IMR-90 (cell line): Measurements from ENCODE around the gene ERBB4. TPM values are rescaled to one million over a fixed set of nuclear protein-coding genes. Genes with fewer than 3 reads are reported as not detected.

Experiments used
- ATAC-seq: fragments of 200-7000 bp; cut with Tn5 transposase; 2 replicates; pipeline ENCODE4 v1.9.1; 2020; ENCODE audit warnings: low read depth, mild to moderate bottlenecking, moderate library complexity
- BruUV-seq: library from RNA; stranded (reverse); fragments of 400-500 nt; replicated peaks from 2 replicates; lab custom pipeline; 2021; lab: Mats Ljungman, UMichigan
- CTCF ChIA-PET: fragments of 300-600 bp; formaldehyde crosslinking; extraction: SDS; loops from one replicate; lab custom pipeline; 2021; ENCODE audit warnings: antibody characterized with exemption; lab: Yijun Ruan, JAX
- POLR2A ChIA-PET: fragments of 300-600 bp; sonication (Branson Sonifier 250); formaldehyde crosslinking; loops from one replicate; lab custom pipeline; 2022; ENCODE audit warnings: antibody characterized with exemption; ENCODE audit not compliant: unreplicated experiment; lab: Charles Lee
- DNase-seq: peaks from one replicate; pipeline ENCODE4 v3.0.0; 2013
- H2AFZ ChIP-seq: replicated peaks from 2 replicates; pipeline ENCODE3; 2013; ENCODE audit warnings: low read length, mild to moderate bottlenecking; ENCODE audit not compliant: poor library complexity
- H2AK5ac ChIP-seq: 2 replicates; pipeline ENCODE4 v1.6.1; 2013; ENCODE audit warnings: low read depth, low read length, inconsistent platforms
- H2AK9ac ChIP-seq: replicated peaks from 2 replicates; pipeline ENCODE3; 2013; ENCODE audit warnings: mild to moderate bottlenecking, low read depth, low read length, moderate library complexity; ENCODE audit not compliant: poor library complexity
- H2BK120ac ChIP-seq: 2 replicates; pipeline ENCODE4 v1.6.1; 2013; ENCODE audit warnings: low read depth, low read length, inconsistent platforms
- H2BK15ac ChIP-seq: 3 replicates; pipeline ENCODE4 v1.6.1; 2013; ENCODE audit warnings: low read depth, low read length, inconsistent platforms
- H2BK20ac ChIP-seq: 2 replicates; pipeline ENCODE4 v1.6.1; 2013; ENCODE audit warnings: low read depth, mild to moderate bottlenecking, inconsistent platforms, low read length, moderate library complexity
- H2BK5ac ChIP-seq: 2 replicates; pipeline ENCODE4 v1.6.1; 2013; ENCODE audit warnings: mild to moderate bottlenecking, low read depth, low read length, inconsistent platforms; ENCODE audit not compliant: poor library complexity, severe bottlenecking
- H3K14ac ChIP-seq: replicated peaks from 2 replicates; pipeline ENCODE4 v1.6.1; 2013; ENCODE audit warnings: low read depth, low read length, inconsistent platforms
- H3K18ac ChIP-seq: 2 replicates; pipeline ENCODE4 v1.6.1; 2013; ENCODE audit warnings: low read depth, low read length, control low read depth
- H3K23ac ChIP-seq: 2 replicates; pipeline ENCODE4 v1.6.1; 2013; ENCODE audit warnings: low read depth, low read length, inconsistent platforms
- H3K27ac ChIP-seq: 2 replicates; pipeline ENCODE4 v1.5.1; 2013; ENCODE audit warnings: mild to moderate bottlenecking, control low read depth, low read length; ENCODE audit not compliant: insufficient read depth
- H3K27me3 ChIP-seq: 2 replicates; pipeline ENCODE4 v1.6.1; 2013; ENCODE audit warnings: low read length; ENCODE audit not compliant: control insufficient read depth, insufficient read depth
- H3K36me3 ChIP-seq: 2 replicates; pipeline ENCODE4 v1.6.1; 2013; ENCODE audit warnings: low read length, mixed read lengths; ENCODE audit not compliant: control insufficient read depth, insufficient read depth
- H3K4ac ChIP-seq: 2 replicates; pipeline ENCODE4 v1.6.1; 2013; ENCODE audit warnings: low read depth, low read length, inconsistent platforms
- H3K4me1 ChIP-seq: 2 replicates; pipeline ENCODE4 v1.6.1; 2013; ENCODE audit warnings: low read length, mixed read lengths; ENCODE audit not compliant: control insufficient read depth, insufficient read depth
- H3K4me2 ChIP-seq: 2 replicates; pipeline ENCODE4 v1.6.1; 2013; ENCODE audit warnings: low read depth, mild to moderate bottlenecking, control low read depth, low read length, moderate library complexity
- H3K4me3 ChIP-seq: 2 replicates; pipeline ENCODE4 v1.5.1; 2013; ENCODE audit warnings: low read depth, mild to moderate bottlenecking, control low read depth, low read length, moderate library complexity; ENCODE audit not compliant: insufficient read depth
- H3K56ac ChIP-seq: 2 replicates; pipeline ENCODE4 v1.6.1; 2013; ENCODE audit warnings: low read length, inconsistent platforms; ENCODE audit not compliant: insufficient read depth; ENCODE audit errors: extremely low read depth
- H3K79me1 ChIP-seq, 2 experiments: 2 replicates each; pipeline ENCODE4 v1.6.1; 2013; ENCODE audit warnings: low read length in 2 of 2, inconsistent platforms in 1 of 2, low read depth in 1 of 2
- H3K9ac ChIP-seq: 2 replicates; pipeline ENCODE4 v1.6.1; 2013; ENCODE audit warnings: low read depth, low read length, control low read depth
- H3K9me1 ChIP-seq: 2 replicates; pipeline ENCODE4 v1.6.1; 2013; ENCODE audit warnings: low read length, inconsistent platforms; ENCODE audit not compliant: insufficient read depth
- H3K9me3 ChIP-seq: 2 replicates; pipeline ENCODE4 v1.6.1; 2013; ENCODE audit warnings: low read length; ENCODE audit not compliant: control insufficient read depth, insufficient read depth
- H4K20me1 ChIP-seq: 2 replicates; pipeline ENCODE4 v1.6.1; 2013; ENCODE audit warnings: low read length, inconsistent platforms; ENCODE audit not compliant: insufficient read depth
- H4K5ac ChIP-seq: 2 replicates; pipeline ENCODE4 v1.6.1; 2013; ENCODE audit warnings: mild to moderate bottlenecking, low read depth, low read length, control low read depth
- H4K8ac ChIP-seq, 2 experiments: 2 replicates each; pipeline ENCODE4 v1.6.1; 2013; ENCODE audit warnings: low read depth in 2 of 2, low read length in 2 of 2, control low read depth in 1 of 2, inconsistent platforms in 1 of 2
- H4K91ac ChIP-seq: 2 replicates; pipeline ENCODE4 v1.6.1; 2013; ENCODE audit warnings: low read depth, low read length, inconsistent platforms; ENCODE audit not compliant: insufficient read depth
- BHLHE40 ChIP-seq: fragments of 150-350 bp; IDR thresholded peaks from 2 replicates; pipeline ENCODE4 v1.6.1; 2016; ENCODE audit warnings: mild to moderate bottlenecking, low read depth, low read length
- CEBPB ChIP-seq: IDR thresholded peaks from 2 replicates; pipeline ENCODE4 v1.6.1; 2012; ENCODE audit warnings: low read depth, low read length, improper control_type of control experiment
- CHD1 ChIP-seq: IDR thresholded peaks from 2 replicates; pipeline ENCODE4 v1.6.1; 2012; ENCODE audit warnings: low read depth, low read length, improper control_type of control experiment
- FOS ChIP-seq: fragments of 150-350 bp; IDR thresholded peaks from 2 replicates; pipeline ENCODE4 v1.6.1; 2016; ENCODE audit warnings: low read depth, low read length
- MAFK ChIP-seq: IDR thresholded peaks from 2 replicates; pipeline ENCODE4 v1.6.1; 2012; ENCODE audit warnings: low read depth, low read length, improper control_type of control experiment
- MAZ ChIP-seq: IDR thresholded peaks from 2 replicates; pipeline ENCODE4 v1.6.1; 2012; ENCODE audit warnings: low read depth, mild to moderate bottlenecking, low read length, improper control_type of control experiment, moderate library complexity, borderline replicate concordance
- MXI1 ChIP-seq: IDR thresholded peaks from 2 replicates; pipeline ENCODE4 v1.6.1; 2012; ENCODE audit warnings: low read depth, mild to moderate bottlenecking, low read length, moderate library complexity, borderline replicate concordance
- NFE2L2 ChIP-seq: fragments of 150-350 bp; IDR thresholded peaks from 2 replicates; pipeline ENCODE4 v1.6.1; 2016; ENCODE audit warnings: low read depth, mild to moderate bottlenecking, low read length
- POLR2A ChIP-seq: IDR thresholded peaks from 2 replicates; pipeline ENCODE4 v1.6.1; 2012; ENCODE audit warnings: mild to moderate bottlenecking, low read depth, low read length
- RAD21 ChIP-seq: IDR thresholded peaks from 2 replicates; pipeline ENCODE4 v1.6.1; 2012; ENCODE audit warnings: low read length, improper control_type of control experiment
- RCOR1 ChIP-seq: IDR thresholded peaks from 2 replicates; pipeline ENCODE4 v1.6.1; 2012; ENCODE audit warnings: mild to moderate bottlenecking, low read length, improper control_type of control experiment; ENCODE audit not compliant: insufficient replicate concordance
- RFX5 ChIP-seq: IDR thresholded peaks from 2 replicates; pipeline ENCODE4 v1.8.0; 2012; ENCODE audit warnings: low read depth, mild to moderate bottlenecking, low read length, moderate library complexity
- SMC3 ChIP-seq: fragments of 150-350 bp; IDR thresholded peaks from 2 replicates; pipeline ENCODE4 v1.6.1; 2016; ENCODE audit warnings: low read depth, mild to moderate bottlenecking, antibody characterized with exemption, low read length, moderate library complexity
- WGBS, 2 experiments: methylation state at CpG; one replicate each; pipeline versions ENCODE4 v1.1.5 to v1.1.7; 2013; ENCODE audit warnings: missing lambda C conversion rate in 2 of 2; ENCODE audit not compliant: insufficient read length in 1 of 2; ENCODE audit errors: extremely low coverage in 2 of 2; 5-methylcytosine and 5-hydroxymethylcytosine counted together
- dilution Hi-C: fragments of 300-500 bp; cut with HindIII; formaldehyde crosslinking; loops from one replicate; pipeline ENCODE4 v1.14.3; 2018; ENCODE audit warnings: low sequenced_read_pairs; ENCODE audit not compliant: unreplicated experiment
- in situ Hi-C: fragments of 300-500 bp; cut with MboI; formaldehyde crosslinking; loops from 3 replicates; pipeline ENCODE4 v1.14.3; 2019; ENCODE audit warnings: low sequenced_read_pairs, inconsistent platforms, mixed read lengths
- intact Hi-C: fragments of 100-400 bp; cut with micrococcal nuclease; formaldehyde crosslinking; loops from 2 replicates; pipeline ENCODE4 v1.10.0; 2022
- polyA plus RNA-seq, 3 experiments: library from polyadenylated mRNA; depleted of rRNA; stranded (reverse); fragments of >200 nt; gene quantifications; 2 replicates each; pipeline ENCODE4 v1.2.3, GENCODE V29; 2012; ENCODE audit warnings: low replicate concordance in 1 of 3
- total RNA-seq: library from RNA; depleted of rRNA; stranded (reverse); fragments of >200 nt; gene quantifications from 2 replicates; pipeline ENCODE4 v1.2.3, GENCODE V29; 2012
- TF ChIP-seq, protein P1 (sequence below): conservative IDR thresholded peaks from 2 replicates; pipeline ENCODE4 v1.5.1; 2012; ENCODE audit warnings: mild to moderate bottlenecking, low read depth, low read length, improper control_type of control experiment
- TF ChIP-seq, protein P2 (sequence below): fragments of 150-350 bp; IDR thresholded peaks from 2 replicates; pipeline ENCODE4 v1.6.1; 2017; ENCODE audit warnings: mild to moderate bottlenecking, antibody characterized with exemption, low read length, low read depth
- TF ChIP-seq, protein P3 (sequence below): fragments of 150-350 bp; IDR thresholded peaks from 2 replicates; pipeline ENCODE4 v1.6.1; 2016; ENCODE audit warnings: low read depth, mild to moderate bottlenecking, low read length, moderate library complexity, borderline replicate concordance

Gene ERBB4
- total and polyA plus RNA-seq, 2 of the 4 experiments (the other 2 are of a cell fraction) = not detected

DNA sequence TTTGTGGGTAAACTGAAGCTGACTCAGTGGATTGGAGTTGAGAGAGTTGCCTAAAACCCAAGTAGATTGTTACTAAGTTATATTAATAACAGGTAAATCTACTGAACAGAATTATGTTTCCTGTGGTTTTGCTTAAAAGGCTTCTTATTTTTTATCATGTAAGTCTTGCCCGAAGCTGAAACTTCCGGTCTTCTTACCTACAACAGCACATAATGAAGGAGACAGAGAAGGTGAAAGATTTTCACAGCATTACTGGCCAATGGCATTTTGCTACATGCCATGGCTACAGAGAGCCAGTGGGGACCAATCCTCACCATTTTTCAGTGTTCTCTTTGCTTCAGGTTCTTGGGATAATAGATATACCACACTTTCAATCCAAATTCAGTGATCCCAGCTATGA lies 220.0 kb downstream of the ERBB4 start:
- no peak overlapping the region for H3K4me3 ChIP-seq
- in situ Hi-C loops = no loop called here
- no peak overlapping the region for H3K27ac ChIP-seq
- no peak for ATAC-seq
- H2AK5ac ChIP-seq = no peak overlapping the region
- H4K91ac ChIP-seq = no peak overlapping the region
- WGBS, 2 experiments = no CpG with 5 or more reads among the region's 2 CpGs
- H3K56ac ChIP-seq = no peak overlapping the region
- ChIA-PET POLR2A (no interaction called here), CTCF (interaction anchor here (0.6 kb wide), 1 partner anchor 69 kb away, joined by 4 read pairs; no protein-coding TSS in a partner anchor)
- DNase-seq = no peak
- H3K27me3 ChIP-seq = no peaks in the 10 kb centered on the region
- H3K9ac ChIP-seq = no peak overlapping the region
- no peak overlapping the region for H3K14ac ChIP-seq
- H3K36me3 ChIP-seq = no peaks in the 10 kb centered on the region
- no peak overlapping the region for H2BK15ac ChIP-seq
- H3K4me1 ChIP-seq = no peaks in the 10 kb centered on the region
- intact Hi-C loops = no loop called here
- H4K5ac ChIP-seq = no peak overlapping the region
- H2AFZ ChIP-seq = no peak overlapping the region
- no peak overlapping the region for H3K23ac ChIP-seq
- H3K18ac ChIP-seq = no peak overlapping the region
- no peak overlapping the region for H2BK120ac ChIP-seq
- H3K4ac ChIP-seq = no peak overlapping the region
- no peak overlapping the region for H2BK20ac ChIP-seq
- no peaks in the 10 kb centered on the region for H3K79me1 ChIP-seq
- no peaks in the 10 kb centered on the region for H3K9me3 ChIP-seq
- dilution Hi-C loops = no loop called here
- no TSS peak for BruUV-seq
- H4K8ac ChIP-seq = no peak overlapping the region
- no peak overlapping the region for H2BK5ac ChIP-seq
- H3K4me2 ChIP-seq = no peak overlapping the region
- no peaks in the 10 kb centered on the region for H4K20me1 ChIP-seq
- TF ChIP-seq SMC3 (no peak), RAD21 (no peak), RFX5 (no peak), MAZ (no peak), RCOR1 (no peak), CHD1 (no peak), FOS (no peak), BHLHE40 (no peak), MAFK (no peak), CEBPB (no peak), NFE2L2 (no peak), POLR2A (no peak), MXI1 (no peak)
- TF ChIP-seq, protein P1, sequence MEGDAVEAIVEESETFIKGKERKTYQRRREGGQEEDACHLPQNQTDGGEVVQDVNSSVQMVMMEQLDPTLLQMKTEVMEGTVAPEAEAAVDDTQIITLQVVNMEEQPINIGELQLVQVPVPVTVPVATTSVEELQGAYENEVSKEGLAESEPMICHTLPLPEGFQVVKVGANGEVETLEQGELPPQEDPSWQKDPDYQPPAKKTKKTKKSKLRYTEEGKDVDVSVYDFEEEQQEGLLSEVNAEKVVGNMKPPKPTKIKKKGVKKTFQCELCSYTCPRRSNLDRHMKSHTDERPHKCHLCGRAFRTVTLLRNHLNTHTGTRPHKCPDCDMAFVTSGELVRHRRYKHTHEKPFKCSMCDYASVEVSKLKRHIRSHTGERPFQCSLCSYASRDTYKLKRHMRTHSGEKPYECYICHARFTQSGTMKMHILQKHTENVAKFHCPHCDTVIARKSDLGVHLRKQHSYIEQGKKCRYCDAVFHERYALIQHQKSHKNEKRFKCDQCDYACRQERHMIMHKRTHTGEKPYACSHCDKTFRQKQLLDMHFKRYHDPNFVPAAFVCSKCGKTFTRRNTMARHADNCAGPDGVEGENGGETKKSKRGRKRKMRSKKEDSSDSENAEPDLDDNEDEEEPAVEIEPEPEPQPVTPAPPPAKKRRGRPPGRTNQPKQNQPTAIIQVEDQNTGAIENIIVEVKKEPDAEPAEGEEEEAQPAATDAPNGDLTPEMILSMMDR = no peak
- TF ChIP-seq, protein P2, sequence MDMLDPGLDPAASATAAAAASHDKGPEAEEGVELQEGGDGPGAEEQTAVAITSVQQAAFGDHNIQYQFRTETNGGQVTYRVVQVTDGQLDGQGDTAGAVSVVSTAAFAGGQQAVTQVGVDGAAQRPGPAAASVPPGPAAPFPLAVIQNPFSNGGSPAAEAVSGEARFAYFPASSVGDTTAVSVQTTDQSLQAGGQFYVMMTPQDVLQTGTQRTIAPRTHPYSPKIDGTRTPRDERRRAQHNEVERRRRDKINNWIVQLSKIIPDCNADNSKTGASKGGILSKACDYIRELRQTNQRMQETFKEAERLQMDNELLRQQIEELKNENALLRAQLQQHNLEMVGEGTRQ = no peak
- TF ChIP-seq, protein P3, sequence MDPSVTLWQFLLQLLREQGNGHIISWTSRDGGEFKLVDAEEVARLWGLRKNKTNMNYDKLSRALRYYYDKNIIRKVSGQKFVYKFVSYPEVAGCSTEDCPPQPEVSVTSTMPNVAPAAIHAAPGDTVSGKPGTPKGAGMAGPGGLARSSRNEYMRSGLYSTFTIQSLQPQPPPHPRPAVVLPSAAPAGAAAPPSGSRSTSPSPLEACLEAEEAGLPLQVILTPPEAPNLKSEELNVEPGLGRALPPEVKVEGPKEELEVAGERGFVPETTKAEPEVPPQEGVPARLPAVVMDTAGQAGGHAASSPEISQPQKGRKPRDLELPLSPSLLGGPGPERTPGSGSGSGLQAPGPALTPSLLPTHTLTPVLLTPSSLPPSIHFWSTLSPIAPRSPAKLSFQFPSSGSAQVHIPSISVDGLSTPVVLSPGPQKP = no peak
- no peaks in the 10 kb centered on the region for H3K9me1 ChIP-seq
- no peak overlapping the region for H2AK9ac ChIP-seq
